Epithelial cell of esophagus (primary cell): ENCODE data around the gene PCDH12.

ENCODE experiments used
- DNase-seq: peaks from one replicate; pipeline ENCODE4 v3.0.0; 2010; ENCODE audit warnings: low read depth
- H3K4me3 ChIP-seq: 2 replicates; pipeline ENCODE4 v1.5.1; 2011; ENCODE audit warnings: mild to moderate bottlenecking, low read length, control low read depth
- CTCF ChIP-seq: IDR thresholded peaks from 2 replicates; pipeline ENCODE4 v1.5.1; 2011; ENCODE audit warnings: low read depth, mild to moderate bottlenecking, low read length, control low read depth, inconsistent platforms; ENCODE audit not compliant: insufficient read depth; ENCODE audit errors: missing control alignments

PCDH12 gene

DNA sequence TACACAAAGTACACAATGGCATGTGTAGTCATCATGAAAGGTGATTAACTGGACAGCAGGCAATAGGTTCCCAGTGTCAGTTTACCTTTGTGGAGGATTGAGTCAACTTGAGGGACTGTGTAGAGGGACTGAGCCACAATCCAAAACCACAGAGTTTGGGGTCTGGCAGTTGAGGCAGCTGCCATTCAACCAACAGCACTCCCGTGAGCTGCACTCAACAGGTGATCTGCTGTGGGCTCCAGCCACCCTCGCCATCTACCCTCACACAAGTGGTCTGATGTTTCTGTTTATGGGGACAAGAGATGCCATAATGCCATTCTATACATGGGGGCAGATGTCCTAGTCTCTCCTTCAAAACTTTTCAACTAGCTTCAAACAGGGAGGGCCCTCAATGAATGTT is 37.2 kb downstream of the PCDH12 start:
- H3K4me3 ChIP-seq, result no peak overlapping the region
- TF ChIP-seq CTCF, result no peak

DNA sequence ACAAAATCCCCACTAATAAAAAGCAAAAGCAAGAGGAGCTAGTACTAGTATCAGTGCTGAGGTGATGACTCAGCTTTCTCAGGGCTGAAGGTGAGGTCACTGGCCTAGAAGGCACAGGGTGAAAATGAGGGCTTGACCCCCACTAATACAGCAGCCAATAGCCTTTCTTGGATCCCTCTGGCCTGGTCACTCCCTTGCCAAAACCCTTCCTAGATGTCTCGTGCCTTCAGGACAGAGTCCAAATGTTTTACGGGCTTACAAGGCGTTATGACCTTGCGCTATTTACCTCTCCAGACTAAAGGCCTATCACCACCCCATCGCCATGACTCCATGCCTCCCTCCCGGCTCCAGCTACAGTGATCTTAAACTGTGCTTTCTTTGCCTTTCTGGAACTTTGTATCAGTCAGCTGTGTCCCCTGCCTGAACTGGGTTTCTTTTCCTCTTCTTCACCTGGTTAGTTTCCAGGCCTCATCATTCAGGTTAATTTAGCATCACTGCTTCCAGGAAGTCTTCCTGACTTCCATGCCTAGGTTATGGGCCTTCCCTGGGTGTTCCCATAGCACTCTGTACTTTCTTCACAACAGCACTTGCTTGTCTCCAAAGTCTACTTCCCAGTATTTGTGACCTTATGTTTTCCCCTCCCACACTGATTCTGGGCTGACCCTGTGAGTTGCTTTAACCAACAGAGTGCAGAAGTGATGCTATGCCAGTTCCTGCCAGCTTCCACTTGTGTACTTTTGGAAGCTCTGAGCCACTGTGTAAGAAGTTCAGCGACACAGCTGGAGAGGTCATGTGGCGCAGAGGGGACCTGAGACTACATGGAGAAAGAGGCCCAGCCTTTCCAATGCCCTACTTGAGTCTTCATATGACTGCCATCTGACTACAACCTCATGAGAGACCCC is 38.5 kb downstream of the PCDH12 start:
- H3K4me3 ChIP-seq, result no peak overlapping the region
- TF ChIP-seq CTCF, result no peak
- DNase-seq, result no peak

More for the DNA sequence above, 37.2 kb downstream of the PCDH12 start:
- no peak for DNase-seq

DNA sequence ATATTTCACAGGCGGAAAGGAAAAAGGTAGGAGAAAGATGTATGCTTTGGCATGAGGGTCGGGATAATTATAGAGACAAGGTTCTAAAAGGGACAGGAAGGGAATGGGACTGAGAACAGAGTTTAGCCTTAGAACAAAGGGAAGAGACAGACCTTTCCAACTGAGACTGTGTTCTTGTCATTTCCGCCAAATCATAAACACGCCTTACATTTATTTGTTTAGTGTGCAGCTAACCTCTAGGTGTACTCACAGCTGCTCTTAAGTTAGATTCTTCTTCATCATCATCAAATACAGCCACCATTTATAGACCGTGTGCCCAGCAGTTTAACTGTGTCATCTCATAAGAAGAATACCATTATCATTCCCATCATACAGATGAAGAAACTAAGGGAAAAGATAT is 40.2 kb downstream of the PCDH12 start:
- DNase-seq, result no peak
- no peak for TF ChIP-seq CTCF
- no peak overlapping the region for H3K4me3 ChIP-seq

GRCh38 chr5:141916522-141916921 is 41.5 kb downstream of the PCDH12 start:
- TF ChIP-seq CTCF, result no peak
- H3K4me3 ChIP-seq, result no peak overlapping the region
- DNase-seq, result no peak

- peak; percentile 12 for DNase-seq
- no peak overlapping the region for H3K4me3 ChIP-seq
- TF ChIP-seq CTCF, result no peak
These were observed 42.1 kb downstream of the PCDH12 start for GRCh38 chr5:141915881-141916336.

GRCh38 chr5:141914797-141915196 is 43.2 kb downstream of the PCDH12 start:
- TF ChIP-seq CTCF, result no peak
- no peak for DNase-seq

More at GRCh38 chr5:141914797-141915196, 43.2 kb downstream of the PCDH12 start:
- no peak overlapping the region for H3K4me3 ChIP-seq
